Cardiac muscle cell (in vitro differentiated cells and primary cell): ENCODE data around the gene RENBP. TPM values are rescaled to one million over a fixed set of nuclear protein-coding genes. Genes with fewer than 3 reads are reported as not detected.

ENCODE experiments used
- DNase-seq, 2 donors: peaks; one replicate each; pipeline versions ENCODE4 v3.0.0 to v3.0.0-alpha.2; 2010 to 2017; ENCODE audit warnings: low read depth in 1 of 2, low spot score in 1 of 2
- H3K27ac ChIP-seq: fragments of 200-600 bp; sonication (generic); 2 replicates; pipeline ENCODE4 v1.5.1; 2016
- H3K27me3 ChIP-seq: fragments of 200-600 bp; sonication (generic); 2 replicates; pipeline ENCODE4 v1.6.0; 2016; ENCODE audit warnings: control low read depth
- H3K36me3 ChIP-seq: fragments of 200-600 bp; sonication (generic); 2 replicates; pipeline ENCODE4 v1.5.1; 2016; ENCODE audit warnings: control low read depth
- H3K4me1 ChIP-seq: fragments of 200-600 bp; sonication (generic); 2 replicates; pipeline ENCODE4 v1.8.1; 2017; ENCODE audit warnings: low read depth, mild to moderate bottlenecking, mixed run types
- H3K4me3 ChIP-seq: fragments of 200-600 bp; sonication (generic); 2 replicates; pipeline ENCODE4 v1.5.1; 2016; ENCODE audit warnings: mild to moderate bottlenecking
- H3K9me3 ChIP-seq: fragments of 200-600 bp; sonication (generic); 2 replicates; pipeline ENCODE4 v1.5.1; 2017; ENCODE audit warnings: low read depth, mild to moderate bottlenecking, control low read depth
- polyA plus RNA-seq: library from polyadenylated mRNA; unstranded; fragments of >200 nt; fragmentation: Nextera tagmentation; extraction: Ambion mirVana; gene quantifications from 2 replicates; pipeline ENCODE4 v1.2.1, GENCODE V29; 2016
- total RNA-seq: library from RNA; depleted of rRNA; stranded (reverse); fragments of >200 nt; gene quantifications from 2 replicates; pipeline ENCODE4 v1.2.3, GENCODE V29; 2016
- TF ChIP-seq, protein P1 (sequence below): IDR thresholded peaks from 2 replicates; pipeline ENCODE4 v1.5.1; 2012; ENCODE audit warnings: low read depth, mild to moderate bottlenecking, low read length

RENBP gene
- total and polyA plus RNA-seq, 2 experiments from 2014 or later, result 7.4 to 12.4 TPM

- no peaks in the 10 kb centered on the region for H3K27me3 ChIP-seq
- H3K9me3 ChIP-seq, result no peaks in the 10 kb centered on the region
- TF ChIP-seq, protein P1, sequence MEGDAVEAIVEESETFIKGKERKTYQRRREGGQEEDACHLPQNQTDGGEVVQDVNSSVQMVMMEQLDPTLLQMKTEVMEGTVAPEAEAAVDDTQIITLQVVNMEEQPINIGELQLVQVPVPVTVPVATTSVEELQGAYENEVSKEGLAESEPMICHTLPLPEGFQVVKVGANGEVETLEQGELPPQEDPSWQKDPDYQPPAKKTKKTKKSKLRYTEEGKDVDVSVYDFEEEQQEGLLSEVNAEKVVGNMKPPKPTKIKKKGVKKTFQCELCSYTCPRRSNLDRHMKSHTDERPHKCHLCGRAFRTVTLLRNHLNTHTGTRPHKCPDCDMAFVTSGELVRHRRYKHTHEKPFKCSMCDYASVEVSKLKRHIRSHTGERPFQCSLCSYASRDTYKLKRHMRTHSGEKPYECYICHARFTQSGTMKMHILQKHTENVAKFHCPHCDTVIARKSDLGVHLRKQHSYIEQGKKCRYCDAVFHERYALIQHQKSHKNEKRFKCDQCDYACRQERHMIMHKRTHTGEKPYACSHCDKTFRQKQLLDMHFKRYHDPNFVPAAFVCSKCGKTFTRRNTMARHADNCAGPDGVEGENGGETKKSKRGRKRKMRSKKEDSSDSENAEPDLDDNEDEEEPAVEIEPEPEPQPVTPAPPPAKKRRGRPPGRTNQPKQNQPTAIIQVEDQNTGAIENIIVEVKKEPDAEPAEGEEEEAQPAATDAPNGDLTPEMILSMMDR, result no peak
- H3K36me3 ChIP-seq, result no peaks in the 10 kb centered on the region
- no peak overlapping the region for H3K4me3 ChIP-seq
- H3K4me1 ChIP-seq, result peaks cover 11% of the 10 kb centered on the region
- H3K27ac ChIP-seq, result peak overlapping the region; percentile 60
- no peak for DNase-seq
These were observed 15.6 kb downstream of the RENBP start for GRCh38 chrX:153928846-153929245.

- no peaks in the 10 kb centered on the region for H3K27me3 ChIP-seq
- no peaks in the 10 kb centered on the region for H3K36me3 ChIP-seq
- H3K4me3 ChIP-seq, result peak overlapping the region; percentile 53
- H3K27ac ChIP-seq, result peak overlapping the region; percentile 96
- peak; percentile 94 to 98 for DNase-seq
- H3K4me1 ChIP-seq, result peaks cover 11% of the 10 kb centered on the region
- TF ChIP-seq, protein P1, result peak; percentile 27
- no peaks in the 10 kb centered on the region for H3K9me3 ChIP-seq
These were observed 16.3 kb downstream of the RENBP start for GRCh38 chrX:153927922-153928760.

GRCh38 chrX:153927672-153927921 is 16.8 kb downstream of the RENBP start:
- Histone ChIP-seq H3K36me3 (no peaks in the 10 kb centered on the region), H3K9me3 (no peaks in the 10 kb centered on the region), H3K4me1 (peaks cover 11% of the 10 kb centered on the region), H3K27me3 (no peaks in the 10 kb centered on the region), H3K4me3 (peak overlapping the region; percentile 53), H3K27ac (peak overlapping the region; percentile 96)
- DNase-seq, result no peak
- TF ChIP-seq, protein P1, result no peak

- TF ChIP-seq, protein P1, result no peak
- peak overlapping the region; percentile 53 for H3K4me3 ChIP-seq
- peak in 1 of 2 donors; percentile 51 for DNase-seq
- peaks cover 11% of the 10 kb centered on the region for H3K4me1 ChIP-seq
- no peaks in the 10 kb centered on the region for H3K9me3 ChIP-seq
- no peaks in the 10 kb centered on the region for H3K27me3 ChIP-seq
- H3K27ac ChIP-seq, result peak overlapping the region; percentile 96
- no peaks in the 10 kb centered on the region for H3K36me3 ChIP-seq
These were observed 17.4 kb downstream of the RENBP start for GRCh38 chrX:153926858-153927671.

- Histone ChIP-seq H3K27me3 (no peaks in the 10 kb centered on the region), H3K27ac (peak overlapping the region; percentile 96), H3K9me3 (no peaks in the 10 kb centered on the region), H3K4me1 (peaks cover 11% of the 10 kb centered on the region), H3K36me3 (no peaks in the 10 kb centered on the region), H3K4me3 (no peak overlapping the region)
- DNase-seq, result no peak
- TF ChIP-seq, protein P1, result no peak
These were observed 17.9 kb downstream of the RENBP start for GRCh38 chrX:153926552-153926857.
